ENCODE measurements around the gene IL1RAPL2. TPM values are rescaled to one million over a fixed set of nuclear protein-coding genes. Genes with fewer than 3 reads are reported as not detected.
A peak's percentile ranks its signal among the peaks of the same experiment; 100 is the strongest.
"Not testable (repeated sequence)": the region's sequence is repeated elsewhere in the genome, so short reads cannot be mapped to it uniquely, and the experiment has no call there.

The IL1RAPL2 gene
- total and polyA plus RNA-seq, 5 donors from 2014 or later, result not detected

DNA sequence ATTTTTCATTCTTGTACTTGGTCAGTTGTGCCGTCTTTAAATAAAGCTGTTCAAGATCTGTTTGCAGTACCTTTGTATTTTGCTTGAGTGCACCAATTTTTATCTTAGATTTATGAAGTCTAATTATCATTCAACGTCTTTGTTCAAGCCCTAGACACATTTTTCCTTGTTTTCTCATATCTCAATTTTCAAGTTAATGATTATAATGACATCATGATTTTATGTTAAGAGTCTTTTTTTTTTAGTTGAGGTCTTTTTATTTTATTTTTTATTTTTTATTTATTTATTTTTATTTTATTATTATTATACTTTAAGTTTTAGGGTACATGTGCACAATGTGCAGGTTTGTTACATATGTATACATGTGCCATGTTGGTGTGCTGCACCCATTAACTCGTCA lies 463.0 kb downstream of the IL1RAPL2 start:
- DNase-seq; H3K4me1 ChIP-seq (ENCODE audit: control insufficient read depth, insufficient read depth, low read length, poor library complexity, severe bottlenecking); H3K4me3 ChIP-seq (ENCODE audit: low read depth, low read length); H3K27ac ChIP-seq (ENCODE audit: insufficient read depth, low read length, poor library complexity, severe bottlenecking); H3K9me3 Mint-ChIP-seq; ATAC-seq (ENCODE audit: low read depth in 2 of 2); H3K4me3 Mint-ChIP-seq; H3K36me3 ChIP-seq (ENCODE audit: control insufficient read depth, insufficient read depth, low read length); H3K27ac Mint-ChIP-seq; H3K9me3 ChIP-seq (ENCODE audit: control insufficient read depth in 2 of 2, low read length in 2 of 2); H3K36me3 Mint-ChIP-seq; H3K4me1 Mint-ChIP-seq; H3K27me3 ChIP-seq (ENCODE audit: control insufficient read depth, insufficient read depth, low read length); H3K27me3 Mint-ChIP-seq: not testable (repeated sequence)

DNA sequence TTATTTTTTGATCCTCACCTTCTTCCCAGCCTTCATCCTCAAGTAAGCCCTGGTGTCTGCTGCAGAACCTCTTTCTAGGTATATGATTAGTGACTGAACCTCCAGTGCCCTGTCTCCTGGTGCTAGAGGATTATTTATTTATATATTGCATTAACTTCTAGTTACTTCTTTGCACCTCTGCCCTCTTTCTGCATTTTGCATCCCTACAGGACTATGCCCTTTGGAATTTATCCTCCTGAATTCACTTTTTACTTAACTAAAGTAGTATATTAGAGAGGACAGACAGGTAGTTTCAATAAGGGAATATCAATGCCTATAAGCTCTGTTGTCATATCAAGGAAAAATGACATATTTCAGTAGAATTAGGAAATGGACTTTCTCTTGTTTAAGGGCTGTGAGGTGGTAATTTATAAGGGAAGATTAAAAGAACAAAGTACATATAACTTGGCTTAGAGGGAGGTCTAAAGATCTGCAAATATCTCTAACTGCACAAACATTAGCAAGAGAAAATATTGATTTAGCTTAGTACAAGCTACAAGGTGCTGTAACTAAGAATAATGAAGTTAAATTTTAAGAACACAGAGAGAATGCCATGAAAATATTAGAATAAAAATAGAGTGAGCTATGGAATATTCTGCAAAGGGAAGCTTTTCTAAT lies 472.8 kb downstream of the IL1RAPL2 start:
- Mint-ChIP-seq H3K4me1 (no peaks in the 10 kb centered on the region), H3K27ac (no peak overlapping the region), H3K9me3 (peaks cover 0 to 1% (median 0%) of the 10 kb centered on the region in 7 donors), H3K27me3 (no peaks in the 10 kb centered on the region), H3K4me3 (no peak overlapping the region), H3K36me3 (no peaks in the 10 kb centered on the region)
- DNase-seq, result no peak
- H3K4me3 ChIP-seq (ENCODE audit: low read depth, low read length), result no peak overlapping the region
- H3K4me1 ChIP-seq (ENCODE audit: control insufficient read depth, insufficient read depth, low read length, poor library complexity, severe bottlenecking), result no peaks in the 10 kb centered on the region
- H3K27ac ChIP-seq (ENCODE audit: insufficient read depth, low read length, poor library complexity, severe bottlenecking), result no peak overlapping the region
- H3K9me3 ChIP-seq (ENCODE audit: control insufficient read depth in 2 of 2, low read length in 2 of 2), result no peaks in the 10 kb centered on the region
- no peaks in the 10 kb centered on the region for H3K36me3 ChIP-seq (ENCODE audit: control insufficient read depth, insufficient read depth, low read length)
- no peaks in the 10 kb centered on the region for H3K27me3 ChIP-seq (ENCODE audit: control insufficient read depth, insufficient read depth, low read length)
- ATAC-seq (ENCODE audit: low read depth in 2 of 2), result no peak

DNA sequence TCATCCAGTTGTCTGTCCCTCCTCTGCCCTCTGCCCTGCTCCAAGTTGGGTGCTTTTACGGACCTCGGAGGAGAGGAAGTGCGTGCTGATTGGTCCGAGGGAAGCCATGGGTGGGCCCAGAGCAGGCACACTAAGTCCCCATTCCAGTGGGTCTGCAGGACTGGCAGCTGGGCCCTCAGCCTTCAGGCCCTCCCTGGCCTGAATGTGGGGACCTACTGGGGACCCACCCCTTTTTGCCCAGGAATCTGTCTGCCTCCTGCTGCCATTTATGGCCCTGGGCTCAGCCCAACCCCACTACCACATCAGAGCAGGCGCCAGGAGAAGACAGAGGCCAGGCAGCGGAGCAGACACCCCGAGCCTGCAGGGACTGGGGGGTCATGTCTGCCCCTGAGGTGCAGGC lies 484.9 kb downstream of the IL1RAPL2 start:
- H3K27ac ChIP-seq (ENCODE audit: insufficient read depth, low read length, poor library complexity, severe bottlenecking), result no peak overlapping the region
- H3K27me3 ChIP-seq (ENCODE audit: control insufficient read depth, insufficient read depth, low read length), result no peaks in the 10 kb centered on the region
- no peaks in the 10 kb centered on the region for H3K9me3 ChIP-seq (ENCODE audit: control insufficient read depth in 2 of 2, low read length in 2 of 2)
- Mint-ChIP-seq H3K27me3 (no peaks in the 10 kb centered on the region), H3K9me3 (peaks cover 0 to 1% (median 0%) of the 10 kb centered on the region in 7 donors), H3K4me1 (no peaks in the 10 kb centered on the region), H3K36me3 (no peaks in the 10 kb centered on the region), H3K27ac (no peak overlapping the region), H3K4me3 (no peak overlapping the region)
- no peaks in the 10 kb centered on the region for H3K4me1 ChIP-seq (ENCODE audit: control insufficient read depth, insufficient read depth, low read length, poor library complexity, severe bottlenecking)
- DNase-seq (no peak), ATAC-seq (ENCODE audit: low read depth in 2 of 2) (no peak)
- no peaks in the 10 kb centered on the region for H3K36me3 ChIP-seq (ENCODE audit: control insufficient read depth, insufficient read depth, low read length)
- H3K4me3 ChIP-seq (ENCODE audit: low read depth, low read length), result no peak overlapping the region

DNA sequence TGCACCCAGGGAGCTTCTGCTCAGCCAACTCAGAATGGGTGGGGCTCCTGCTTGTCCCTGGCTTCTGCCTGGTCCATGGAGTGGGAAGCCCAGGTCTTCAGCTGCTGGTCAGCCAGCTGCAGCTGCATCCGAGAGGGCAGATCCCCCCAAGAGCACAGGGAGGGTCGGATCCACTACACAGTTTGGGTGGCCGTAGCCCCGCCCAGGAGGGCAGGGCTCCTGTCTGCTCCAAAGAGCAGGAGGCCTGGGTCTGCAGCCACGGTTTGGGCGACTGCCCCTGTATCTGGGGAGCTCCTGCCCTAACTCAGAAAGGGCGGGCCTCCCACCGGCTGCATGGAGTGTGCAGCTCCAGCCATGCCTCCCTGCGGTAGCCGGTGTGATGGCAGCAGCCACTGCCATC lies 485.4 kb downstream of the IL1RAPL2 start:
- Mint-ChIP-seq H3K4me3 (no peak overlapping the region), H3K36me3 (no peaks in the 10 kb centered on the region), H3K9me3 (peaks cover 0 to 1% (median 0%) of the 10 kb centered on the region in 7 donors), H3K27me3 (no peaks in the 10 kb centered on the region), H3K27ac (no peak overlapping the region), H3K4me1 (no peaks in the 10 kb centered on the region)
- no peaks in the 10 kb centered on the region for H3K36me3 ChIP-seq (ENCODE audit: control insufficient read depth, insufficient read depth, low read length)
- no peaks in the 10 kb centered on the region for H3K4me1 ChIP-seq (ENCODE audit: control insufficient read depth, insufficient read depth, low read length, poor library complexity, severe bottlenecking)
- no peak overlapping the region for H3K27ac ChIP-seq (ENCODE audit: insufficient read depth, low read length, poor library complexity, severe bottlenecking)
- H3K9me3 ChIP-seq (ENCODE audit: control insufficient read depth in 2 of 2, low read length in 2 of 2), result no peaks in the 10 kb centered on the region
- ATAC-seq (ENCODE audit: low read depth in 2 of 2) (no peak), DNase-seq (no peak)
- no peaks in the 10 kb centered on the region for H3K27me3 ChIP-seq (ENCODE audit: control insufficient read depth, insufficient read depth, low read length)
- H3K4me3 ChIP-seq (ENCODE audit: low read depth, low read length), result no peak overlapping the region

DNA sequence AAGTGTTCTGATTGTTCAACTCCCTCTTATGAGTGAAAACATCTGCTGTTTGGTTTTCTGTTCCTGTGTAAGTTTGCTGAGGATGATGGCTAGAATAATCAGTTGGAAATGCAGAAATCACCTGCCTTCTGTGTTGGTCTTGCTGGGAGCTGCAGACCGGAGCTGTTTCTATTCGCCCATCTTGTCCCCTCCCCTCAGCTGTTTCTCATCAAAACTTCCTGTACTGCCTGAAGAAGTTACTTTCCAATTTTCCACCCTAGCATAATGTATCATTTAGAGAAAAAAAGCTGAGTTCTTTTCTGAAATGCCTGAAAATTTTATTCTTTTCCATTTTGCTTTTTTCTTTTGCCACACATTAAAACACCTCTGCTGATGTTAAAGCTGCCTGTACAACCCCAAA lies 486.9 kb downstream of the IL1RAPL2 start:
- Mint-ChIP-seq H3K9me3 (no peaks in the 10 kb centered on the region), H3K36me3 (no peaks in the 10 kb centered on the region), H3K4me1 (no peaks in the 10 kb centered on the region), H3K27ac (no peak overlapping the region), H3K4me3 (no peak overlapping the region), H3K27me3 (no peaks in the 10 kb centered on the region)
- ATAC-seq (ENCODE audit: low read depth in 2 of 2), result no peak
- no peak overlapping the region for H3K4me3 ChIP-seq (ENCODE audit: low read depth, low read length)
- no peak for DNase-seq
- no peaks in the 10 kb centered on the region for H3K4me1 ChIP-seq (ENCODE audit: control insufficient read depth, insufficient read depth, low read length, poor library complexity, severe bottlenecking)
- no peak overlapping the region for H3K27ac ChIP-seq (ENCODE audit: insufficient read depth, low read length, poor library complexity, severe bottlenecking)
- no peaks in the 10 kb centered on the region for H3K9me3 ChIP-seq (ENCODE audit: control insufficient read depth in 2 of 2, low read length in 2 of 2)
- no peaks in the 10 kb centered on the region for H3K36me3 ChIP-seq (ENCODE audit: control insufficient read depth, insufficient read depth, low read length)
- no peaks in the 10 kb centered on the region for H3K27me3 ChIP-seq (ENCODE audit: control insufficient read depth, insufficient read depth, low read length)

DNA sequence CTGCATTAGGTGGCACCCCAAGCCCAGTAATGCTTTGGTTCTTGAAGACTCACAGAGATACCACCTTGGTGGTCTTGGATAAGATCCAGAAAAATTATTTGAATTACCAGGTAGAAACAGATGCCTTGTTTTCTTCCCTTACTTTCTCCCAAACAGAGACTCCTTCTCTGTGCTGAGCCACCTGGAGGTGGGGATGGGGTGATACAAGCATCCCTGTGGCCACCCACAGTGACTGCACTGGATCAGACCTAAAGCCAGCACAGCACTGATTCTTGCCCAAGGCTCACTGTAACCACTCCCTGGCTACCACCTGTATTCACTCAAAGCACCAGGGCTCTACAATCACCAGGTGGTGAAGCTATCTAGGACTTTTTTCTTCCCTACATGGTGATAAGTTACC lies 497.7 kb downstream of the IL1RAPL2 start:
- H3K36me3 ChIP-seq (ENCODE audit: control insufficient read depth, insufficient read depth, low read length), result no peaks in the 10 kb centered on the region
- DNase-seq (no peak), ATAC-seq (ENCODE audit: low read depth in 2 of 2) (no peak)
- H3K9me3 Mint-ChIP-seq, result no peaks in the 10 kb centered on the region
- no peak overlapping the region for H3K27ac ChIP-seq (ENCODE audit: insufficient read depth, low read length, poor library complexity, severe bottlenecking)
- no peaks in the 10 kb centered on the region for H3K4me1 Mint-ChIP-seq
- H3K4me3 Mint-ChIP-seq, result no peak overlapping the region
- H3K27me3 ChIP-seq (ENCODE audit: control insufficient read depth, insufficient read depth, low read length), result no peaks in the 10 kb centered on the region
- no peaks in the 10 kb centered on the region for H3K4me1 ChIP-seq (ENCODE audit: control insufficient read depth, insufficient read depth, low read length, poor library complexity, severe bottlenecking)
- no peaks in the 10 kb centered on the region for H3K9me3 ChIP-seq (ENCODE audit: control insufficient read depth in 2 of 2, low read length in 2 of 2)
- H3K27ac Mint-ChIP-seq, result no peak overlapping the region
- H3K36me3 Mint-ChIP-seq, result no peaks in the 10 kb centered on the region
- no peaks in the 10 kb centered on the region for H3K27me3 Mint-ChIP-seq
- H3K4me3 ChIP-seq (ENCODE audit: low read depth, low read length), result no peak overlapping the region

DNA sequence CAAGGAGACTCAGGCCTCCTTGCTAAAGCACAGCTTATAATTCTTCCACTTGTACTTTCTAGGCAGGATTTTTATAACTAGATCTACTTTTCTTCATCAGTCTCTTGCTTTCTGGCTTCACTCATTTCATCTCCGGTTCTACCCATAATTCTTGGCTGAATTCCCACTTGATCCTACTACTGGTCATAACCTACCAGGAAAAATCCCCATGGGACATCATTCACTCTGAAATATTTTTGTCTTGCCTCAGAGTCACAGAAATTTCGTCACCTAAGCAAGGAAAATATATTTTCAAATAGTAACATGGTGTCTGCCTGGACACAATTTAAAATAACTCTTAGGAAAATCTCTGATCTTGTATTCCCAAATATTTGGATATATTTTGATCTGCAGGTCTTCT lies 532.2 kb downstream of the IL1RAPL2 start:
- Histone ChIP-seq H3K4me3 (ENCODE audit: low read depth, low read length) (no peak overlapping the region), H3K9me3 (ENCODE audit: control insufficient read depth in 2 of 2, low read length in 2 of 2) (no peaks in the 10 kb centered on the region), H3K4me1 (ENCODE audit: control insufficient read depth, insufficient read depth, low read length, poor library complexity, severe bottlenecking) (no peaks in the 10 kb centered on the region), H3K27ac (ENCODE audit: insufficient read depth, low read length, poor library complexity, severe bottlenecking) (no peak overlapping the region), H3K36me3 (ENCODE audit: control insufficient read depth, insufficient read depth, low read length) (no peaks in the 10 kb centered on the region), H3K27me3 (ENCODE audit: control insufficient read depth, insufficient read depth, low read length) (no peaks in the 10 kb centered on the region)
- H3K9me3 Mint-ChIP-seq, result peaks cover 0 to 2% (median 0%) of the 10 kb centered on the region in 7 donors
- H3K36me3 Mint-ChIP-seq, result no peaks in the 10 kb centered on the region
- no peak overlapping the region for H3K4me3 Mint-ChIP-seq
- H3K27ac Mint-ChIP-seq, result no peak overlapping the region
- no peak for DNase-seq
- H3K4me1 Mint-ChIP-seq, result no peaks in the 10 kb centered on the region
- no peak for ATAC-seq (ENCODE audit: low read depth in 2 of 2)
- H3K27me3 Mint-ChIP-seq, result no peaks in the 10 kb centered on the region

DNA sequence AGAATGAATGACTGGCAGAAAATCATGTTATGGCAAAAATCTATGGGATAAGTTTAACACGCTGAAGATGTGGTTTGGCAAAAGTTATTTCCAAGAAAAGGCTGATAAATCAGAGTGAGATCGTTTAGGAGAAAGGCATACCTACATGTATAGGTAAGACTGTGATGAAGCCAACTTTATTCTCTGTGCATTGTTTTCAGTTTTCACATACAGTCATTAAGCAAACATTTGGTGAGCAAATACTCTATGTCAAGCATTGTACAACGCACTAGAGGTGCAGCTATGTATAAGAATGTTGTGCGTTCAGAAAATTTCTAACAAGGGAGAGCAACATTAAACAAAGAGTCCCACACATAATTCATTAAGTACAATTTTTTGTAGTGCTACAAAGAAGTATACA lies 532.8 kb downstream of the IL1RAPL2 start:
- Mint-ChIP-seq H3K4me1 (no peaks in the 10 kb centered on the region), H3K36me3 (no peaks in the 10 kb centered on the region), H3K27me3 (no peaks in the 10 kb centered on the region), H3K4me3 (no peak overlapping the region), H3K27ac (peak overlapping the region in 1 of 3 donors; percentile 39), H3K9me3 (peaks cover 0 to 2% (median 0%) of the 10 kb centered on the region in 7 donors)
- H3K4me3 ChIP-seq (ENCODE audit: low read depth, low read length), result no peak overlapping the region
- no peaks in the 10 kb centered on the region for H3K36me3 ChIP-seq (ENCODE audit: control insufficient read depth, insufficient read depth, low read length)
- H3K4me1 ChIP-seq (ENCODE audit: control insufficient read depth, insufficient read depth, low read length, poor library complexity, severe bottlenecking), result no peaks in the 10 kb centered on the region
- H3K27ac ChIP-seq (ENCODE audit: insufficient read depth, low read length, poor library complexity, severe bottlenecking), result no peak overlapping the region
- ATAC-seq (ENCODE audit: low read depth in 2 of 2) (no peak), DNase-seq (no peak)
- no peaks in the 10 kb centered on the region for H3K27me3 ChIP-seq (ENCODE audit: control insufficient read depth, insufficient read depth, low read length)
- H3K9me3 ChIP-seq (ENCODE audit: control insufficient read depth in 2 of 2, low read length in 2 of 2), result no peaks in the 10 kb centered on the region

All from CD4-positive, CD25-positive, alpha-beta regulatory T cell (primary cell).